HL-60/S4 treated with retinoic acid at 250 ng/mL for 4 days and 3 days (cell line): ENCODE results near the gene FLNA.

Source experiments
- in situ Hi-C: fragments of 300-500 bp; cut with MboI; formaldehyde crosslinking; loops from 2 replicates; pipeline ENCODE4 v1.7.0; 2022; ENCODE audit warnings: low sequenced_read_pairs

The FLNA gene

GRCh38 chrX:154379569-154379951 is 5.1 kb upstream of the FLNA start:
- in situ Hi-C loops, result no loop called here

GRCh38 chrX:154378799-154379568 is 4.5 kb upstream of the FLNA start, which contains the start of gene EMD:
TSS of gene EMD (plus strand) at chrX:154379295. CDS start at chrX:154379485, 190 bp downstream.
- in situ Hi-C loops, result no loop called here

- in situ Hi-C loops, result no loop called here
These were observed 3.8 kb upstream of the FLNA start for GRCh38 chrX:154378059-154378798.

GRCh38 chrX:154376774-154377173 is 2.3 kb upstream of the FLNA start:
- in situ Hi-C loops, result no loop called here

GRCh38 chrX:154375156-154375504 is 696 bp upstream of the FLNA start:
- in situ Hi-C loops, result no loop called here

- in situ Hi-C loops, result no loop called here
These were observed 811 bp downstream of the FLNA start for GRCh38 chrX:154373340-154374306.

GRCh38 chrX:154372612-154373022 is 1.8 kb downstream of the FLNA start:
- in situ Hi-C loops, result no loop called here

GRCh38 chrX:154371789-154372300 is 2.6 kb downstream of the FLNA start:
- in situ Hi-C loops, result no loop called here

- in situ Hi-C loops, result no loop called here
These were observed 3.2 kb downstream of the FLNA start for GRCh38 chrX:154371017-154371788.

GRCh38 chrX:154370300-154371016 is 4.0 kb downstream of the FLNA start:
- in situ Hi-C loops, result no loop called here

- in situ Hi-C loops, result no loop called here
These were observed 4.8 kb downstream of the FLNA start for GRCh38 chrX:154369449-154370299.

- in situ Hi-C loops, result no loop called here
These were observed 5.6 kb downstream of the FLNA start for GRCh38 chrX:154368630-154369448.

- in situ Hi-C loops, result no loop called here
These were observed 6.7 kb downstream of the FLNA start for GRCh38 chrX:154367474-154368308.

- in situ Hi-C loops, result no loop called here
These were observed 7.8 kb downstream of the FLNA start for GRCh38 chrX:154366666-154367055.

- in situ Hi-C loops, result no loop called here
These were observed 8.3 kb downstream of the FLNA start for GRCh38 chrX:154365997-154366665.

- in situ Hi-C loops, result no loop called here
These were observed 9.3 kb downstream of the FLNA start for GRCh38 chrX:154365052-154365600.
